Measurements from ENCODE around the gene TRIM16.
"Not testable (repeated sequence)": the region's sequence is repeated elsewhere in the genome, so short reads cannot be mapped to it uniquely, and the experiment has no call there.

DNA sequence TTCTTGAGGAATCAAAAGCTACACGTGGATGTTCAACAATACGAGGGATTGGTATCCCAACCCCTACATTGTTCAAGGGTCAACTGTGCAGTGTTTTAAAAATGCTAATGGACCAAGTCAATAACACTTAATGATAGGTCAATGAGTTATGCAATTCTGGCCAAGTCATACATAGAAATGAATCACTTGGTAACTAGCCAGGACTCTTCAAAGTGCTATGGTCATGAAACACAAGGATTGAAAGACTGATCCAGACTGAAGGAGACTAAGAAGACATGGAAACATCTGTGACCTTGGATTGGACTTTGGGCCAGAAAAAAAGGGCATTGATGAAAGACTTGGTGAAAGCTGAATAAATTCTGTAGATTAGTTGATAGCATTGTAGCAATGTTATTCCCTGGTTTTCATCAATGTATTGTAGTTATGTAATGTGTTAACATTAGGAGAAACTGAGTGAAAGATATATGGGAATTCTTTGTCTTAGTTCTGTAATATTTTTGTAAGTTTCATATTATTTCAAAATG is 53.1 kb downstream of the TRIM16 start:
- TF ChIP-seq CTCF (conservative IDR thresholded peaks at IDR 0.05); ZFX (IDR thresholded peaks at IDR 0.05): not testable (repeated sequence)

All from C4-2B (cell line).